ENCODE results near the gene TSPYL6.

DNA sequence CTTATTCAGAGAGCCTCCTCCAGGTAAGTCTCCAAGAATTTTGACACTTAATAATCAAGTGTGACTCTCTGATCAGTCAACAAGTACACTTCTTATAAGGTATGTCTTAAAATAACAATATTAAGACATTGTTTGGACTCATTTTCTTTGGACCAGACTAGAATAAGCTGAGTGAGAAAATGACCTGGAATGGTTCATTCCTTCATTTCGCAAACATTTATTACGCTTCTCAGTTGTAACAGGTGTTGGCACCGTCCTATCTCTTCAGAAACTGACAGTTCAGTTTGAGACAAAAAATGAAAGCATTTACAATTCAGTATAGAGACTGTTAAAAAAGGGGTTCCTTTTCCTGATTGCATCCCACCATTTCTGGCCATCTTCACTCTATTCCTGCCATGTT, 46.6 kb downstream of the TSPYL6 start:
- TF ChIP-seq, protein P1, sequence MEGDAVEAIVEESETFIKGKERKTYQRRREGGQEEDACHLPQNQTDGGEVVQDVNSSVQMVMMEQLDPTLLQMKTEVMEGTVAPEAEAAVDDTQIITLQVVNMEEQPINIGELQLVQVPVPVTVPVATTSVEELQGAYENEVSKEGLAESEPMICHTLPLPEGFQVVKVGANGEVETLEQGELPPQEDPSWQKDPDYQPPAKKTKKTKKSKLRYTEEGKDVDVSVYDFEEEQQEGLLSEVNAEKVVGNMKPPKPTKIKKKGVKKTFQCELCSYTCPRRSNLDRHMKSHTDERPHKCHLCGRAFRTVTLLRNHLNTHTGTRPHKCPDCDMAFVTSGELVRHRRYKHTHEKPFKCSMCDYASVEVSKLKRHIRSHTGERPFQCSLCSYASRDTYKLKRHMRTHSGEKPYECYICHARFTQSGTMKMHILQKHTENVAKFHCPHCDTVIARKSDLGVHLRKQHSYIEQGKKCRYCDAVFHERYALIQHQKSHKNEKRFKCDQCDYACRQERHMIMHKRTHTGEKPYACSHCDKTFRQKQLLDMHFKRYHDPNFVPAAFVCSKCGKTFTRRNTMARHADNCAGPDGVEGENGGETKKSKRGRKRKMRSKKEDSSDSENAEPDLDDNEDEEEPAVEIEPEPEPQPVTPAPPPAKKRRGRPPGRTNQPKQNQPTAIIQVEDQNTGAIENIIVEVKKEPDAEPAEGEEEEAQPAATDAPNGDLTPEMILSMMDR (IDR thresholded peaks at IDR 0.05): no peak
- TF ChIP-seq POLR2A (IDR thresholded peaks at IDR 0.05): no peak

Measured in breast epithelium (tissue), 3 donors.